Measurements from ENCODE around the gene EIF4E2.
A peak's percentile ranks its signal among the peaks of the same experiment; 100 is the strongest.
"Not testable (repeated sequence)": the region's sequence is repeated elsewhere in the genome, so short reads cannot be mapped to it uniquely, and the experiment has no call there.

EIF4E2 gene

GRCh38 chr2:232522623-232523401 is 27.7 kb upstream of the EIF4E2 start:
- DNase-seq: no peak

DNA sequence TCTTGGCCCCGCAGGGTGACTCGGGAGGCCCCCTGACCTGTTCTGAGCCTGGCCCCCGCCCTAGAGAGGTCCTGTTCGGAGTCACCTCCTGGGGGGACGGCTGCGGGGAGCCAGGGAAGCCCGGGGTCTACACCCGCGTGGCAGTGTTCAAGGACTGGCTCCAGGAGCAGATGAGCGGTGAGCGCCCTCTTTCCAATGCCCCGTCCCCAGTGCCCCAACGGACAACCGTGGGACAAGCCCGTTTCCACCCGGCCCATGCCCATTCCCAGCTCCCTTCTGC is 27.1 kb upstream of the EIF4E2 start:
- no peak for DNase-seq

DNA sequence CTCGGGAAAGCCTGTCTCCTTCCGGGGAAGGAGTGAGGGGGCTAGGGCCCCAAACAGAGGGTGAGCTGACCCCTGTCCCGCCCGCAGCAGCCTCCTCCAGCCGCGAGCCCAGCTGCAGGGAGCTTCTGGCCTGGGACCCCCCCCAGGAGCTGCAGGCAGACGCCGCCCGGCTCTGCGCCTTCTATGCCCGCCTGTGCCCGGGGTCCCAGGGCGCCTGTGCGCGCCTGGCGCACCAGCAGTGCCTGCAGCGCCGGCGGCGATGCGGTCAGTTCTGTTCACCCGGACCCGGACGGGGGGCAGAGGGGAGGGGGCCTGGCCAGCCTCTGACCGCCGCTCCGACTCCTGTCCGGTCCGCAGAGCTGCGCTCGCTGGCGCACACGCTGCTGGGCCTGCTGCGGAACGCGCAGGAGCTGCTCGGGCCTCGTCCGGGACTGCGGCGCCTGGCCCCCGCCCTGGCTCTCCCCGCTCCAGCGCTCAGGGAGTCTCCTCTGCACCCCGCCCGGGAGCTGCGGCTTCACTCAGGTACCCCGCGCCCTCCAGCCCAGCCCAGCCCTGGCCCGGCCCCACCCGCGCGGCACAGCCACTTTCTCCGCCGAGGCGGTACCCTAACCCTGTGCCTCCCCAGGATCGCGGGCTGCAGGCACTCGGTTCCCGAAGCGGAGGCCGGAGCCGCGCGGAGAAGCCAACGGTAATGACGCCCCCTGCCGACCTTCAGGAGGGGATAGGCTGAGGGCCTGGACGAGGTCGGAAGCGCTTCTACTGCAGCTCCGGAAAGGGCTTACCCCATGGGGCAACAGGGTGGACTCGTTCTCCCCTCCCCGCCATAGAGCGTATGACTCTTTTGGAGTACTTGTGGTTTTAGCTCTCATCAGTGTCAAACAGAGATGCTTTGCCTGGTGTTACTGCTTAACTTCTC is 26.5 kb upstream of the EIF4E2 start:
- peak; percentile 56 for DNase-seq

DNA sequence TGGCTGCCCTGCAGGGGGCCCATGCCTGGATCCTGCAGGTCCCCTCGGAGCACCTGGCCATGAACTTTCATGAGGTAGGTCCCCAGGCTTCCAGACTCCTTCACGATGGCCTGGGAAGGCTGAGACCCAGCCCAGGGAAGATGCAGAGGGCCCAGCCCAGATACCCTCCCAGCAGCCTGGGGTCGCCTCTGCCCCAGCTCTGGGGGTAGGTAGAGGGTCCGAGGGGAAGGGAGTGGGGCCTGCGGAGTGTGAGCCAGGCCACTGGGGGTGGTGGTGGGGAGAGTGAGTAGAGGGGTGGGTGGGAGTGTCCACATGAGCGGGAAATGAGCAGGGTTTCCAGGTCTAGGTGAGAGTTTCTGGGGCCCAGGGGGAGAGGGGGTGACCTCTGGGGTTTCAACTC is 25.7 kb upstream of the EIF4E2 start:
- no peak for DNase-seq

DNA sequence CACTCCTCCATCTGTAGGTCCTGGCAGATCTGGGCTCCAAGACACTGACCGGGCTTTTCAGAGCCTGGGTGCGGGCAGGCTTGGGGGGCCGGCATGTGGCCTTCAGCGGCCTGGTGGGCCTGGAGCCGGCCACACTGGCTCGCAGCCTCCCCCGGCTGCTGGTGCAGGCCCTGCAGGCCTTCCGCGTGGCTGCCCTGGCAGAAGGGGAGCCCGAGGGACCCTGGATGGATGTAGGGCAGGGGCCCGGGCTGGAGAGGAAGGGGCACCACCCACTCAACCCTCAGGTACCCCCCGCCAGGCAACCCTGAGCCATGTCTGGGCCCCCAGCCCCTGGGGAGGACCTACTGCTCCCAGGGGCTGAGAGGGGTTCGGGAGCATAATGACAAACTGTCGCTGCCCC is 25.3 kb upstream of the EIF4E2 start:
- DNase-seq: no peak

DNA sequence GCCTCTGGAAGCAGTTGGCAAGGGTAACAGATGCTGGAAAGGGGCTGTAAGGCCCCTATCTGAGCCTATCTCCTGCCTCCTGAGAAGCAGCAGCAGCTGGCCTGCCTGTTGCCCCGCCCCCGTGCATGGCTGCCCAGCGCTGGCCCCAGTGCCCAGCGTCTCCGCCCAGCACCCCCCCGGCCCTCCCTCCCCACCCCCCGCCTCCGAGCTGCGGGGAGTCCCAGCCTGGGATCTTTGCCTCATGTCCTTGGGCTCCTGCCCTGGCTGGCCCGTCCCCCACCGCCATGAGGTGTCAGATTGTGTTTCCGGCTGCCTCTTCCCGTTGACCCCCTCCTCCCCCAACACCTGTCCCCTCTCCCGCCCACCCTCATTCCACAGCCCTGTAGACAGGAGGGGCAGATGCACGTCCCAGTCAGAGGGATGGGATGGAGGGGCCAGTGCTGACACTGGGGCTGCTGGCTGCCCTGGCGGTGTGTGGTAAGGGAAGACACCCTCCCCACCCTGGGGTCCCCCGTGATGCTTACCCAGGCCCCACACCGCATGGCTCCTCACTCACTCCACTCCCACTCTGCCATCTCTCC is 24.6 kb upstream of the EIF4E2 start, which contains the start of gene CHRND:
Gene CHRND, plus strand, starts transcription at position 370 of the 581 bp plus-strand sequence. Its CDS starts 56 bp downstream, at position 426.
- DNase-seq: no peak

- no peak for DNase-seq
These were observed 24.0 kb upstream of the EIF4E2 start for GRCh38 chr2:232526372-232526941.

DNA sequence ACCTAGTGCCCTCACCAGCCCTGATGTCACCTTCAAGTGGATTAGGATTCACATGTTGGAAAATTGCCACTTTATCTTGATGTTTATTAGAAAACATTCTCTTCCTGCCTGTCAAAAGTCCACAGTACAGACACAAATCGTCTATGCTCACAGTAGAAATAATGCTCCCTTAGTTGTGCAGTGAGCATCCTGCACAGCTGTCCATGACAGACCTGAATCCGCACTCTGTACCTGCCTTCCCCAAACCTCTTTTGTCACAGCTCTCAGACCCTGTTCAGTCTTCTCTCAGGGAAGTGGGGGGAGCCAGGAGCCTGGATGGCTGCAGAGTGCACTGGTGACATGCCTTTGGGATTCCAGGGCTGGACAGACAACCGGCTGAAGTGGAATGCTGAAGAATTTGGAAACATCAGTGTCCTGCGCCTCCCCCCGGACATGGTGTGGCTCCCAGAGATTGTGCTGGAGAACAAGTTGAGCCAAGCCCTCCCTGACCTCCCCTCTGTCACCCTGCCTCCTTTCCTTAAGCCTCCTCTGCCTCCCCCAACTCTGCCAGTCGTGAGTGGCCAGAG is 22.5 kb upstream of the EIF4E2 start:
- DNase-seq: no peak

DNA sequence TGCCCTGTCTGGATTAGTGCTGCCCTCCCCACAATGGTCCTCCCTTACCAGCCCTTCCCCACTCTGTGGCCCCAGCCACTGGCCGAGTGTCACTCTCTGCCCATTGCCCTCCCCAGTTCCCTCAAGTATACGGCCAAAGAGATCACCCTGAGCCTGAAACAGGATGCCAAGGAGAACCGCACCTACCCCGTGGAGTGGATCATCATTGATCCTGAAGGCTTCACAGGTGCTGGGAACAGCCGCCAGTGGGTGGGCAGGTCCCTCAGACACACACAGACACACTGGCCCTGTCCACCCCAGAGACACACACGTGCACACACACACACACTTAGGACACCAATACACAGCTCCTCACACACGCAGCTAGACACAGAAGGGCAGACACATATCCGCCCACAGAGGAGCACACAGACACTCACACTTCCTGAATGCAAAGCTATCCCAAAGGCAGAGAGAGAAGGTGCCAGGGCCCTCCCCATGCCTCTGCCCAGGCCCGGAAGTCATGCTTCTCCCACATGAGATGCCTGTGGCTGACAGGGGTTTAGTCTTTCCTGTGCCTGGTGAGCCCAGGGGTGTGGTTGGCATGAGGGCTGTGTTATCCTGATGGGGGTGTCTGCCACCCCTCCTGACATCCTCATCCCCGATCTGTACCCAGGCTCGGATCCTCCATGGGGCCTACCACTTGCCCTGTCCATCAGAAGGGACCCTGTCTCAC is 21.6 kb upstream of the EIF4E2 start:
- DNase-seq: no peak

- DNase-seq: no peak
These were observed 20.5 kb upstream of the EIF4E2 start for GRCh38 chr2:232529806-232530547.

- no peak for DNase-seq
These were observed 19.7 kb upstream of the EIF4E2 start for GRCh38 chr2:232530626-232531260.

- DNase-seq: no peak
These were observed 18.1 kb upstream of the EIF4E2 start for GRCh38 chr2:232532419-232532818.

- DNase-seq: not testable (repeated sequence)
These were observed 17.7 kb upstream of the EIF4E2 start for GRCh38 chr2:232532821-232533220.

GRCh38 chr2:232533944-232534710 is 16.4 kb upstream of the EIF4E2 start:
- no peak for DNase-seq

DNA sequence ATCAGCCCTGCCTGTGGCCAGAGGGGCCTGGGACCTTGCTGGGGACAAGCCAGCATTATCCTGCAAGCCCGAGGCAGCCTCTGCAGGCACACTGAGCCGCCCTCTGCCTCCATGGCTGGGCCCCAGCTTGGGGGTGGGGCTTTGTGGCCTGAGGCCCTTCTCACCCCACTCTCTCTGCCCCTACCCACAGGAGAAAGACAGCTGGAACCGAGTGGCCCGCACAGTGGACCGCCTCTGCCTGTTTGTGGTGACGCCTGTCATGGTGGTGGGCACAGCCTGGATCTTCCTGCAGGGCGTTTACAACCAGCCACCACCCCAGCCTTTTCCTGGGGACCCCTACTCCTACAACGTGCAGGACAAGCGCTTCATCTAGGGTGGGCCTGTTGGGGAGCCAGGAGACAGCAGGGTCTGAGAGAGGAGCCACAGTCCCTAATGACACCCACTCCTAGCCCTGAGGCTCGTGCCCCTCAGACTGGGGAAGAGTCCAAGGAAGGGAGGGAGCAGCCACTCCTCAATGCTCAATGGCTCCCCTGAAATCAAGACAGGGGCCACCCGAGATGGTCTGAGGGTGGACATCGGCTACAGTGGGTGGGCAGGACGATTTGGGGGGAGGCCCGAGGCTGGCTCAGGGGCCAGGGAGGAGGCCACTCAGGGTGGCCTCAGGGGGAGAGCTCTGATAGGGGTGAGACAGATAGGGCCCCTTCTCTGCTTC is 15.4 kb upstream of the EIF4E2 start:
- DNase-seq: no peak

- no peak for DNase-seq
These were observed 14.5 kb upstream of the EIF4E2 start for GRCh38 chr2:232535761-232536530.

- peak; percentile 48 for DNase-seq
These were observed 13.4 kb upstream of the EIF4E2 start for GRCh38 chr2:232537079-232537478.

- DNase-seq: no peak
These were observed 13.0 kb upstream of the EIF4E2 start for GRCh38 chr2:232537499-232537898.

DNA sequence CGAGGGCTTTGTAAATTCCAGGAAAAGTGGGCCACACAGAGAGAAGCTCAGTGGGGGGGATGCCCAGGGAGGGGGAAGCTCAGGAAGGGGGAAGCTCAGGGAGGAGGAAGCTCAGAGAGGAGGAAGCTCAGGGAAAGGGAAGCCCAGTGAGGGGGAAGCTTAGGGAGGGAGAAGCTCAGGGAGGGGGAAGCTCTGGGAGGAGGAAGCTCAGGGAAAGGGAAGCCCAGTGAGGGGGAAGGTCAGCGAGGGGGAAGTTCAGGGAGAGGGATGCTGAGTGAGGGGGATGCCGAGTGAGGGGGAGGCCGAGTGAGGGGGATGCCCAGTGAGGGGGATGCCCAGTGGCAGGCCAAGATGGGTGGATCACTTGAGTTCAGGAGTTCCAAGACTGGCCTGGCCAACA is 11.8 kb upstream of the EIF4E2 start:
- no peak for DNase-seq
